GM12865 (cell line): ENCODE measurements around the gene HLCS.

Experiments used
- DNase-seq: peaks from one replicate; pipeline ENCODE4 v3.0.0; 2010; ENCODE audit warnings: low read depth
- H3K4me3 ChIP-seq: 2 replicates; pipeline ENCODE4 v1.5.1; 2011; ENCODE audit warnings: mild to moderate bottlenecking, low read depth, low read length, control low read depth
- TF ChIP-seq, protein P1 (sequence below): IDR thresholded peaks from 2 replicates; pipeline ENCODE4 v1.5.1; 2011; ENCODE audit warnings: low read length, control low read depth, low read depth, inconsistent platforms; ENCODE audit not compliant: insufficient read depth; ENCODE audit errors: missing control alignments

Gene HLCS

DNA sequence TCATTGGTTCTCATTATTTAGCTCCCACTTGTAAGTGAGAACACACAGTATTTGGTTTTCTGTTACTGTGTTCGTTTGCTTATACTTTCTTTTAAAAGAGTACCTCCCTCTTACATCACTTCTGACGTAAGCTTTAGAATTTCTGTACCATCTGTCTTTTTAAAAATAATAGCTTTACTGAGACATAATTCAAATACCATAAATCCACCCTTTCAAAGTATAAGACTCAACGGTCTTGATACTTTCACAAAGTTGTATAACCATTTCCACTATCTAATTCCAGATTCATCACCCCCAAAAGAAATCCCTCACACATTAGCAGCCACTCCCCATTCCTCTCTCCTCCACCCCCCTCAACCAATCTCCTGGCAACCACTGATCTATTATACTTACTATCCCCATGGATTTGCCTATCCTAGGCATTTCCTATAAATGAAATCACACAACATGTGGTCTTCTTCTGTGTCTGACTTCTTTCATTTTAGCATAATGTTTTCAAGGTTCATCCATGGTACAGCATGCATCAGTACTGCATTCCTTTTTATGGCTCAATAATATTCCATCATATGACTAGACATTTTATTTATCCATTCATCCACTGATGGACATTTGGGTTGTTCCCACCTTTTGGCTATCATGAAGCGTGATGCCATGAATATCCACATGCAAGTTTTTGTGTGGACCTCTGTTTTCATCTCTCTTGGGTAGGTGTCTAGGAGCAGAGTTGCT is 104.7 kb downstream of the HLCS start:
- no peak overlapping the region for H3K4me3 ChIP-seq
- DNase-seq, result no peak
- TF ChIP-seq, protein P1, sequence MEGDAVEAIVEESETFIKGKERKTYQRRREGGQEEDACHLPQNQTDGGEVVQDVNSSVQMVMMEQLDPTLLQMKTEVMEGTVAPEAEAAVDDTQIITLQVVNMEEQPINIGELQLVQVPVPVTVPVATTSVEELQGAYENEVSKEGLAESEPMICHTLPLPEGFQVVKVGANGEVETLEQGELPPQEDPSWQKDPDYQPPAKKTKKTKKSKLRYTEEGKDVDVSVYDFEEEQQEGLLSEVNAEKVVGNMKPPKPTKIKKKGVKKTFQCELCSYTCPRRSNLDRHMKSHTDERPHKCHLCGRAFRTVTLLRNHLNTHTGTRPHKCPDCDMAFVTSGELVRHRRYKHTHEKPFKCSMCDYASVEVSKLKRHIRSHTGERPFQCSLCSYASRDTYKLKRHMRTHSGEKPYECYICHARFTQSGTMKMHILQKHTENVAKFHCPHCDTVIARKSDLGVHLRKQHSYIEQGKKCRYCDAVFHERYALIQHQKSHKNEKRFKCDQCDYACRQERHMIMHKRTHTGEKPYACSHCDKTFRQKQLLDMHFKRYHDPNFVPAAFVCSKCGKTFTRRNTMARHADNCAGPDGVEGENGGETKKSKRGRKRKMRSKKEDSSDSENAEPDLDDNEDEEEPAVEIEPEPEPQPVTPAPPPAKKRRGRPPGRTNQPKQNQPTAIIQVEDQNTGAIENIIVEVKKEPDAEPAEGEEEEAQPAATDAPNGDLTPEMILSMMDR, result no peak

- TF ChIP-seq, protein P1, result no peak
- H3K4me3 ChIP-seq, result no peak overlapping the region
- DNase-seq, result no peak
Observed at GRCh38 chr21:36860736-36861594, 105.5 kb downstream of the HLCS start.

DNA sequence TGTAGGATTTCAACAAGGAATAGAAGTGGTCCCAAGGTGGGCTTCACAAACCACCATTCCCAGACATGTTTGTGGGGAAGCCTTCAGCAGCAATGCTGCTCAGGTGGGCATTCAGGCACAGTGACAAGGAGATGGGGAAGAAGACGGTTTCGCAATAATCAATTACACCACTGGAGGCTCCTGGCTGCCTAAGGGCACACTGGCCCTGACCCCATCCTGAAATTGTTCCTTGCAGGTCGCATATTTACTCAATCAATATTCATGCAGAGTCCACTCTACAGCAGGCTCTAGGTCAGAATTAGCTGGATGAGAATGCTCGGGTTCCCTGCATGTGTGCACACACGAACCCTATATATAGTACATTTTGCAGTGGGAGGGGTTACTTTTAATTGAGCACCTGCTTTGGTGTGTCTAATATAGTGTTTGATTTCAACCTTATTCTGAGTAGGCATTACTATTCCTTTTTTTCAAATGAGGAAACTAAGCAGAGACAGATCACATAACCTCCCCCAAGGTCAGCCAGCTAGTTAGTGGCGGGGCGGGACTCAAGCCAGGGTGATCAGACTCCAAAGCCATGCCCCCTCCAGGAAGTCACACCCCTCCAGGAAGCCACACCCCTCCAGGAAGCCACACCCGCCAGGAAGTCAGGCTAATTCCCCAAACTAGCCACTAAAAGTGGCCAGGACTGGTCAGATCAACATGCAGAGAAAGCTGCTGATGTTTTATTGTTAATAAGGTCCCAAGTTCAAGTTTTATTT is 106.5 kb downstream of the HLCS start:
- TF ChIP-seq, protein P1, result no peak
- peak; percentile 48 for DNase-seq
- no peak overlapping the region for H3K4me3 ChIP-seq

- H3K4me3 ChIP-seq, result no peak overlapping the region
- TF ChIP-seq, protein P1, result no peak
Observed at GRCh38 chr21:36858320-36858957, 108.0 kb downstream of the HLCS start.

DNA sequence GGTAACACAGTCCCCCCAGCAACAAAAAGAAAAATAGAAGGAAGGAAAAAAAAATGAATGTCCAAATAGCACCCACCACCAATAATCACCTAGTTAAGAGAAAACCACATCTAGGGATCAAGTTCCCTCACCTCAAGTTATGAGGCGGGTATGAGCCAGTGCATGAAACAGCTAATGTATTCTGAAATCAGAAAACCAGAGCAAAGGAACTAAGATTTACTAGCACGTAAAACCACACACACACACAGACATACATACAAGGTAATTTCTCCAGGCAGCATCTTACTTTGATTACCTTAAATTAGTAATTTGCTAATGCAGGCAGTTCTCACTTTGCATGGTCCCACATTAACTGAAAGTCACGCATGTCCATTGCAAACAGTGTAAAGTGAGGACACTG is 109.8 kb downstream of the HLCS start:
- TF ChIP-seq, protein P1, result no peak
- DNase-seq, result no peak

More at GRCh38 chr21:36858320-36858957, 108.0 kb downstream of the HLCS start:
- DNase-seq, result no peak

DNA sequence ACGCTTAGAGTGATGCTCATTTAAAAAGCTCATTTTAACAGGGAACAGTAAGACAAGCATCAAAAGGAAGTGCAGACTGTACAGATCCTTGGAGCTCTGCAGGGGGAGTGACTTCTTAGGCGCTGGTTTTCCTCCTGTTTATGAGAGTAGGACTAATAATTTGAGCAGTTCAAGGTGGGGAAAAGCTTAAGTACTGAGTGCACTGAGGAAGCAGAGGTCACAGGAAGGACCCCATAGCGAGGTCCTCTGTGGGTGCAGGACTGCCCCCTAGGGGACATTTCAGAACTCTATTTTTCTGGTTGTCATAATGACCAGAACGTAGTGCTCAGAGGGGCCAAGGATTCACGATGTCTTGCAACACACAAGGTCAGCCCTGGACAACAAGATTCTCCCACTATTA is 112.1 kb downstream of the HLCS start:
- TF ChIP-seq, protein P1, result peak; percentile 53
- DNase-seq, result peak; percentile 49
- no peak overlapping the region for H3K4me3 ChIP-seq

More for the DNA sequence above, 109.8 kb downstream of the HLCS start:
- H3K4me3 ChIP-seq, result no peak overlapping the region
